Measurements from ENCODE around the gene TLX2. TPM values are rescaled to one million over a fixed set of nuclear protein-coding genes. Genes with fewer than 3 reads are reported as not detected.

The TLX2 gene
- total RNA-seq, 8 experiments from 2014 or later, result 0.05 to 1.5 (median 0.73) TPM; not detected in 1

DNA sequence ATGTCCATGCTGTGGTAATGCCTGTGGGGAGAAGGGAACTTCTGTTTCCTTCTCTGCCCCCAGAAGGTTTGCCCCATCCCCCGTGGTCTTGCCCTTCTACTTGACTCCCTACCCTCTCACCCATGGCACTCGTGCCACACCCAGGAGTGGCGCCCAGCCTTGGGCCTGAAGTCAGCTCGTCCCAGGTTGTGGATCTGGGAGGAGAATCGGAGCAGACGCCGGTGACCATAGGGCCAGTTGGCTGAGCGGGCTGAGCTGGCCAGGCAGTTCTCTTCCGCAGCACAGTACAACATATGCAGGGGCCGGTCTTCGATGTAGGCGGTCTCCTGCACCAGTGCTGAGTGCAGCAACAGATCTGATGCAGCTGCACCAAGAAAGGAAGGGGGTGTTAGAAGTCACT lies 20.2 kb downstream of the TLX2 start:
- no peak overlapping the region for H3K27ac ChIP-seq
- in situ Hi-C loops (cut with MboI; ENCODE audit: low pct_unique_long_range_greater_than_20kb in 2 of 9, low sequenced_read_pairs in 9 of 9, unreplicated experiment in 9 of 9), result no loop called here
- H3K4me3 ChIP-seq, result no peak overlapping the region
- no peak for ATAC-seq (replicated peaks in 6 of 8)
- H3K4me1 ChIP-seq (replicated peaks in 1 of 2), result peaks cover 7 to 11% of the 10 kb centered on the region in 2 donors
- WGBS, 10 experiments, result 96 to 100% (median 100%) methylated on average over 2 to 5 of the region's 12 CpGs; no CpG with 5 or more reads in 6 of the 10 experiments

DNA sequence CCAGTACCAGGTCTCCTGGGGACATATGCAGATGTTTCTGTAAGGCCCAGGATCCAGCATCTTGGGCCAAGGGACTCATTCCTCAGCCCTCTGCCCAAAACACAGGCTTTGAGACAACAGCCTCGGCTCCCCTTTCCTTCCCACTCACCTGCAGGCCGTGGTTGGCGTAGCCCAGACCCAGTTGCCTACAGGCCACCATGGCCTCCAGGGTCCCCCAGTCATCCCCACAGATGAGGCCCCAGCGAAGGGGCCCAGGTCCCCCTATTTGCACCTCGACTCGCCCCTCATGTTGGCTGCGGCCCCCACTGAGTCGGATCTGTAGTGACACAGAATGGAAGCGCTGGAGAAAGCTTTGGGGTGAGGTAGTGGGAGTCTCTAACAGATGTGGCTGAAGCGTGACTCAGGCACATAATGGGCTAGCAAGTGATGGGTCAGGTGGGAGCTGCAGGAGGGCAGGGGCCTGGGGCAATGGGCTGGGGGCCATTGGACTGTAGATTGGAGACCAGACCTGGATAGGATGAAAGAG lies 21.3 kb downstream of the TLX2 start:
- no CpG with 5 or more reads among the region's 10 CpGs for WGBS, 10 experiments
- in situ Hi-C loops (cut with MboI; ENCODE audit: low pct_unique_long_range_greater_than_20kb in 2 of 9, low sequenced_read_pairs in 9 of 9, unreplicated experiment in 9 of 9), result no loop called here
- Histone ChIP-seq H3K4me1 (replicated peaks in 1 of 2) (peaks cover 7 to 11% of the 10 kb centered on the region in 2 donors), H3K27ac (no peak overlapping the region), H3K4me3 (no peak overlapping the region)
- ATAC-seq (replicated peaks in 6 of 8), result no peak

DNA sequence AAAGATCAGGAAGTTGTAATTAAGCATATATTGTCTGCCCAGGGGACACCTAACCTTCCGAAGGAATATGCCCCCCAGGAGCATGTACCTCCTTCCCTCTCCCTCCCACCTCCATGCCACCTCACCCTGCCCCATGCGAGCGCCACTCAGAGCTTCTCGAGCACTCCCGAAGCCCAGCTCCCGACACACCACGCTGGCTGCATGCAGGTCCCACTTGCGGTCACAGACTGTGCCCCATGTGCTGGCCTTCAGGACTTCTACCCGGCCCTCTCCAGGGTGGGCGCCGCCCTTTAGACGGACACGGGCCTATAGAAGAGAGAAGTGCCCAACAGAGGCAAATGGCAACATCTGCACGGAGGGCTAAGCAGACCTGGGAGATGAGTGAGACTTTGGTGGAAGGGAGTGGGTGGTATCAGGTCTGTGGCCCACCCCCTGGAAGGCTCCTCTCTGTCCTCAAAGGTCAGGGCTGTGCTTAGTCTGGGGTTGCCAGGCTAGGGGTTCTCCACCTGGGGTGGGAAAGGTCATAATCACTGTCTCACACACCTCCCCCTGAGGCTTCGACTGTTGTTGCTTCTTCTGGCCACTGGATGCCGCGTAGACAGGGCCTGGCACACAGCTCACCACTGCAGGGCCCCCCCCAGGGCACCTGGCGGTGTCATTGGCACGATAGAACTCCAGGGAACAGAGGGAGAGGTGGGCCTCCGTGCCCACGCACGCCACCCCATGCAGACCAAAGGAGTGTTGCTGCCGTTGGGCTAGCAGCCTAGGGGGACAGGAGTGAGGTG lies 22.1 kb downstream of the TLX2 start:
- in situ Hi-C loops (cut with MboI; ENCODE audit: low pct_unique_long_range_greater_than_20kb in 2 of 9, low sequenced_read_pairs in 9 of 9, unreplicated experiment in 9 of 9), result no loop called here
- Histone ChIP-seq H3K4me3 (no peak overlapping the region), H3K4me1 (replicated peaks in 1 of 2) (peaks cover under 1 to 5% of the 10 kb centered on the region in 2 donors), H3K27ac (no peak overlapping the region)
- no peak for ATAC-seq (replicated peaks in 6 of 8)
- 86 to 100% (median 95%) methylated on average over 2 to 12 of the region's 23 CpGs; no CpG with 5 or more reads in 6 of the 10 experiments for WGBS, 10 experiments

DNA sequence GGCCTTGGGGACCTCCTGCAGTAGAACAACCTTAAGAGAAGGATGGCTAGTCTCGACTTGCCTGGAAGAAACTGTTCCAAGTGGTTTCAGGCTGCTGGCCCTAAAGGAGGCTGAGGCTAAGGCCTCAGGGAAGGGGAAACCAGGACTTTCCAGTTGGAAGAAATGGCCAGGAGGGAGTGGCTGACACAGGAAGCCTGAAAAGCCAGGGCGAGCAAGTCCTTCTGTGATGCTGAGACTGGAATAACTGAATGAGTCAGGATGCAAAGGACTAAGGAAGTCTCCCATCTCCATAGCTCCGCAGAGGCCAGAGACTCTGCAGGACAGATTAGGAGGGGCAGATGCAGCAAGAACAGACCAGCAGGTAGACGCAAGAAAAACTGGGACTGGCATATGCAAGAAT lies 22.9 kb downstream of the TLX2 start:
- WGBS, 10 experiments, result 28 to 83% (median 68%) methylated on average over 1 to 3 of the region's 4 CpGs; no CpG with 5 or more reads in 2 of the 10 experiments
- in situ Hi-C loops (cut with MboI; ENCODE audit: low pct_unique_long_range_greater_than_20kb in 2 of 9, low sequenced_read_pairs in 9 of 9, unreplicated experiment in 9 of 9), result no loop called here
- ATAC-seq (replicated peaks in 6 of 8), result peak in 2 of 8 experiments; percentile 52 to 69

DNA sequence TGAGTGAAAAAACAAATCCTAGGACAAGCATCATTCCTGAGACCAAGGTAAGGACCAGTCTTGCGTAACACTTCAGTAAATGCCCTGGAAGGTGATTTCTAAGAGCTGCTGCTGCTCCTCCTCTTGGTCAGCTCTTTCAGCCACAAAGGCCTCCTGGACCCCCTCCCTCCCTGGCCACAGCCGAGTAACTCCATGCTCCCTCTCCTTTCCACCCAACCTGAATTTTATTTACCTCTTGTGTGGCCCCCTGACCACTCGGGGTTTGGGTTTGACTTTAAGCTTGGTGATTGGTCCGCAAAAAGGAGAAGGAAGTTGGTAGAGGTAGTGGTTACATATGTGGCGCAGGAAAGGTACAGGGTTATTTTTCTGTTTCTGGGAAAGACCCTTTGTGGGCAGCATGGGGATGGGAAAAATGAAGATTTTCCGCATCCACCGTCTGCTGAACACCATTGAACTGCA lies 24.7 kb downstream of the TLX2 start:
- 65 to 100% (median 89%) methylated on average over 1 to 6 of the region's 7 CpGs; no CpG with 5 or more reads in 4 of the 10 experiments for WGBS, 10 experiments
- Histone ChIP-seq H3K4me3 (no peak overlapping the region), H3K27ac (no peak overlapping the region), H3K4me1 (replicated peaks in 1 of 2) (no peaks in the 10 kb centered on the region)
- in situ Hi-C loops (cut with MboI; ENCODE audit: low pct_unique_long_range_greater_than_20kb in 2 of 9, low sequenced_read_pairs in 9 of 9, unreplicated experiment in 9 of 9), result no loop called here
- ATAC-seq (replicated peaks in 6 of 8), result no peak

More for the DNA sequence above, 22.9 kb downstream of the TLX2 start:
- no peak overlapping the region for H3K4me3 ChIP-seq
- H3K27ac ChIP-seq, result no peak overlapping the region
- no peaks in the 10 kb centered on the region for H3K4me1 ChIP-seq (replicated peaks in 1 of 2)

DNA sequence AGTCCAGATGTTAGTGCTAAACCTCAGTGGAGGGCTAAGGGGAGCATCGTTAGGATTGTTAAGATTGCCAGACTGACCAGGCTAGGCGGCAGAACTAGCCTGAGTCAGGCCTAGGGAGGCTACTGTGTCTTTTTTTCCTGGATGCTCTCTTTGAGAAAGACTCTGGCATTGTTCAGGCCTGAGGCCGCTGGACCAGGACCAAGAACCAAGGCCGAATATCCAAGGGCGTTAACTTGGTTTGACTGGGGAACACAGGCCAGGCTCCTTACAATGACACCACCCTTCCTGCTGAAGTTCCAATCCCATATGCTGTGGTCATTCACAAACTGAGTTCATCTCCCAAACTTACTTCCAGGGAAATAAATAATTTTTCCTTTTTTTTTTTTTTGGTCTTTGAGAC lies 26.0 kb downstream of the TLX2 start:
- Histone ChIP-seq H3K4me1 (replicated peaks in 1 of 2) (no peaks in the 10 kb centered on the region), H3K4me3 (no peak overlapping the region), H3K27ac (no peak overlapping the region)
- WGBS, 10 experiments, result 0 to 100% (median 85%) methylated on average over 1 to 4 of the region's 5 CpGs; no CpG with 5 or more reads in 4 of the 10 experiments
- ATAC-seq (replicated peaks in 6 of 8), result peak in 2 of 8 experiments; percentile 87 to 93
- in situ Hi-C loops (cut with MboI; ENCODE audit: low pct_unique_long_range_greater_than_20kb in 2 of 9, low sequenced_read_pairs in 9 of 9, unreplicated experiment in 9 of 9), result no loop called here

DNA sequence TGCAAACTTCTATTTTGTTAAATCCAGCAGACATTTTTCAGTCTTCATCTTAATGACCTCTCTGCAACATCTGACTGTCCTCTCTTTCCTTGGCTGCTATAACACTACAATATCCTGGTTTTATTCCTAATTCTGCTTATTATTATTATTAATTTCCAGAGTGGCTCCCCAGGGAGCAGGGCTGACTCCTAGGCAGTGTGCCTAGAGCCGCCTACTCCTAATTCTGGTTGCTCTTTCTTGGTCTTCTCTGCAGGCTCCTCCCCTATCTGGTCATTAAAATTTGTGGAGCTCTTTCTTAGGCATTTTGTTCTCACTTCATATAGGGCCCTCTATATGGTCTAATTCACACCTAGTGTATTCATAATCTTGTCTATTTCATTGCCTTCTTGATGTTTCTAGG lies 28.7 kb downstream of the TLX2 start:
- no peak for ATAC-seq (replicated peaks in 6 of 8)
- H3K4me3 ChIP-seq, result no peak overlapping the region
- 20 to 100% (median 80%) methylated on average over 1 of the region's 1 CpG; no CpG with 5 or more reads in 4 of the 10 experiments for WGBS, 10 experiments
- in situ Hi-C loops (cut with MboI; ENCODE audit: low pct_unique_long_range_greater_than_20kb in 2 of 9, low sequenced_read_pairs in 9 of 9, unreplicated experiment in 9 of 9), result no loop called here
- H3K4me1 ChIP-seq (replicated peaks in 1 of 2), result peaks cover 0 to 1% of the 10 kb centered on the region in 2 donors
- H3K27ac ChIP-seq, result no peak overlapping the region

DNA sequence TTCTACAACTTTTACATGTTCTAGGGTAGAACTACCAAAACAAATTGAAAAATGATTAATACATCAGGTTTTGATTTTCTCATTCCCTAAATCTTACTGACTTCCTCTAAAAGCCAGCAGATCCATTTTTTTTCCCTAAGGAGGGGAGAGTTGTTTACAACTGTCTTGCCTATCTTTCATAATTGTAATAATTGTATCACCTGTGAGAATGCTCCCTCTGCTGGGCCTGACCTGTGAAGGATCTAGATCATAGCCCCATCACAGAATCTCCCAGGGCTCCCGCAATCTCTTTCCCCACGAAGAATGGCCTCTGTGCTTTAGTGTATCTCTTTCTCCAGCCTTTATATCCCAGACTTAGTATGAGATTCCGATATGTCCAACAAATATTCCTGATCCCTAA lies 30.4 kb downstream of the TLX2 start:
- no peak overlapping the region for H3K4me3 ChIP-seq
- 70 to 90% (median 79%) methylated on average over 2 to 3 of the region's 3 CpGs; no CpG with 5 or more reads in 3 of the 10 experiments for WGBS, 10 experiments
- in situ Hi-C loops (cut with MboI; ENCODE audit: low pct_unique_long_range_greater_than_20kb in 2 of 9, low sequenced_read_pairs in 9 of 9, unreplicated experiment in 9 of 9), result no loop called here
- no peak overlapping the region for H3K27ac ChIP-seq
- peaks cover 3 to 6% of the 10 kb centered on the region in 2 donors for H3K4me1 ChIP-seq (replicated peaks in 1 of 2)
- no peak for ATAC-seq (replicated peaks in 6 of 8)

DNA sequence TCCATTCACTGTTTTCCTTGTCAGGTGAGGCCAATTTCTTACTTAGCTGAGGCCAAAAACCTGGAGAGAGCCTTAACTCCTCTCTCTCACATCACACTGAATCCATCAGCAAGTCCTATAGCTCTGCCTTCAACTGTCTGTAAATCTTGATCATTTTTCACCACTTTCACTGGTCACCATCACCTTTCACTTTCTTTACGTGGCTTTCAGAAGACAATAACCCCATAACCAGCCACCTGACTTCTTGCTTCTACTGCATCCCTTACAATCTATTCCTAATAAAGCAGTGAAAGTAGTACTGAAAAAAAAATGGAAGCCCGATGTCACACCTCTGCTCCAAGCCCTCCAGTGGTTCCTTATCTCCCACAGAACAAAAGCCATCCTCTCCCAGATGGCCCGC lies 31.8 kb downstream of the TLX2 start:
- 53 to 100% (median 80%) methylated on average over 1 to 3 of the region's 3 CpGs; no CpG with 5 or more reads in 1 of the 10 experiments for WGBS, 10 experiments
- in situ Hi-C loops (cut with MboI; ENCODE audit: low pct_unique_long_range_greater_than_20kb in 2 of 9, low sequenced_read_pairs in 9 of 9, unreplicated experiment in 9 of 9), result no loop called here

DNA sequence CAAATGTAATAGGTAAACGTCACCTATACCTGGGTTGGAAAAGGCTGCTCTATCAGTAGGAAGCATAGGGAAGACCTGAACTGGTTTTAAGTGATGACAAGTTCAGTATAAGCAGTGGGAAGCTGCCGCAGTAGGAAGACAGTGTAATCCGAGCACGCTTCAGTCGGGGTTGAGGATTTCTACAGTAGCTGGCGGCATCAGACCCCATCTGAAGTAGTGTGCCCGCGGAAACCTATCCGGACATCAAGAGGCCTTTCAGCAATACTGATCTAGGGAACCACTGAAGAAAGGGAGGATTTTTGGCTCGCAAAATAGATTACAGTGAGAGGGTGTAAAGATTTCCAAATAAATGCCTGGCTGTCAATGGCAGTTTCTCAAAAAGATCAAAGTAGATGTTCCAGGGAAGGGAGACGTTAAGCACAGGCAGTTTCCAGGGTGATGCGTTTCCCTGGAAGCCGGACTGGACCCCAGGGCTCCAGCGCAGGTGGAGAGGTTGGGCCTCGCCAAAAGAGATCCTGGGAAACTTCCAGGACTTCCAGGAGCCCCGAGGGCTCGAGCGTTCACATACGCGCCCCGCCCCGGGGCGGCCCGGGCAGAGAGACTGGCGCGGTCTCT lies 34.1 kb downstream of the TLX2 start:
- Histone ChIP-seq H3K4me1 (replicated peaks in 1 of 2) (peaks cover 12 to 17% of the 10 kb centered on the region in 2 donors), H3K4me3 (peak overlapping the region; percentile 22 to 34 (median 30)), H3K27ac (no peak overlapping the region)
- in situ Hi-C loops (cut with MboI; ENCODE audit: low pct_unique_long_range_greater_than_20kb in 2 of 9, low sequenced_read_pairs in 9 of 9, unreplicated experiment in 9 of 9), result no loop called here
- 3 to 100% (median 40%) methylated on average over 1 to 14 of the region's 26 CpGs for WGBS, 10 experiments
- ATAC-seq (replicated peaks in 6 of 8), result peak in 1 of 8 experiments; percentile 7

More for the DNA sequence above, 31.8 kb downstream of the TLX2 start:
- no peak overlapping the region for H3K4me3 ChIP-seq
- peaks cover 3 to 6% of the 10 kb centered on the region in 2 donors for H3K4me1 ChIP-seq (replicated peaks in 1 of 2)
- ATAC-seq (replicated peaks in 6 of 8), result no peak
- H3K27ac ChIP-seq, result no peak overlapping the region

DNA sequence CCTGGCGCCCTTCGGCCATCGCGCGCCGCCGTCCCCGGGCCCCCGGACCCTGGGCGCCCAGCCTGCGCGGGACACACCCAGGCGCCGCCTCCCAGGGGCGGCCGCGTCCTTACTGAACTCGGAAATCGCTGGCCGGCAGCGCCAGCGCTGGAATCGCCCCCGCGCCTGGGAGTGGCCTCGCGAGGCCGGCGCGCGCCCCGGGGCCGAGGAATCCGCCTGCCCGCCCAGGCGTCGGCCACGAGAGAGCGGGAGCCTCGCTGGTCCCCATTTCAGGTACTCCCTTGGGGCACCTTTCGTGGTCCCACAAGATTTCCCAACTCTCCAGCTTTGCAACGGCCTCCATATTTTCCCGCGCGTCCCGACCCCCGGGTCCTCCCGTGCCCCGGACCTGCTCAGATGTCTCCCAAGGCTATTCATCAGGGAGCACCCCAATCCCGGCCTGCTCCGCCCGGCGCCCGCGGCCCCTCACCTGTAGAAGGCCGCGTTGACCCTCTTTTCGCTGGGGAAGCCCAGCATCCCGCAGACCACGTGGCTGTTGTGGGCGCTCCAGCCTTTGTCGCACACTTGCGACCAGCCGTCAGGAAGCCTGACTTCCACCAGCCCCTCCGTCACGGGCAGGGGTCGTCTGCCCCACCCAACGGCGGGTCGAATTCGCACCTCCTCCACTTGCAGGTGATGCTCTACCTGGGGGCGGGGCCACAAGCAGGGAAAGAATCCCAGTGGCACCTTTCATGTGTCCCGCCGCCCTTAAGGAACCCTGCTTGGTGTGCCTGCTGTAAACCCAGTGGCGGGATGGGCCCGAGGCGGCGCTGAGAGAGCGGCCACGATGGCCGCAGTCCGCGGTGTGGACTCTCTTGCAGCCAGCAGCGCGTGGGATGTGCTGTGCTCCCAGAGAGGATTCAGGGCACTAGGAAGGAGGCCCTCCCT lies 34.9 kb downstream of the TLX2 start:
- peak; percentile 4 to 93 (median 42) for ATAC-seq (replicated peaks in 6 of 8)
- Histone ChIP-seq H3K27ac (no peak overlapping the region), H3K4me1 (replicated peaks in 1 of 2) (peaks cover 12 to 17% of the 10 kb centered on the region in 2 donors), H3K4me3 (peak overlapping the region; percentile 22 to 34 (median 30))
- WGBS, 10 experiments, result 0 to 65% (median 12%) methylated on average over 1 to 15 of the region's 85 CpGs; no CpG with 5 or more reads in 4 of the 10 experiments
- in situ Hi-C loops (cut with MboI; ENCODE audit: low pct_unique_long_range_greater_than_20kb in 2 of 9, low sequenced_read_pairs in 9 of 9, unreplicated experiment in 9 of 9), result no loop called here

DNA sequence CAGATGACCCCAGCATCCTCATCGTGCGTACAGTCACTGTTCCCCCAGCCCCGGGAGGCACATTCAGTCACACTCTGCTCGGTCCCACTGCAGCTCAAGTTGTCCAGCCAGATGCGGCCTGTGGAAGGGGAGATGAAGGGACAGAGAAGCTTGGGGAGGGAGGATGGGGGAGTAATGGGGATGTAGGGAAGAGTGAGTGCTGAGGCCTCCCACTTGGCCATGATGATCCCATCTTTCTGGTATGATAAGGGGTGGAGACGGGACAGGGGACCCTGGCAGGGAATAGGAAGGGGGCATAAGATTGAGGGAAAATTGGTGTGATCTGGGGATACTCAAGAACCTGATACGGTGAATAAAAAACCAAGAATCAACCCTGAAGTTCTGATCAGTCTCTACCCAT lies 36.0 kb downstream of the TLX2 start:
- in situ Hi-C loops (cut with MboI; ENCODE audit: low pct_unique_long_range_greater_than_20kb in 2 of 9, low sequenced_read_pairs in 9 of 9, unreplicated experiment in 9 of 9), result no loop called here
- no peak overlapping the region for H3K4me3 ChIP-seq
- no peak for ATAC-seq (replicated peaks in 6 of 8)
- H3K27ac ChIP-seq, result no peak overlapping the region
- peaks cover 12 to 17% of the 10 kb centered on the region in 2 donors for H3K4me1 ChIP-seq (replicated peaks in 1 of 2)
- whole genome bisulfite sequencing, 10 experiments, result 100% methylated on average over 1 of the region's 7 CpGs; no CpG with 5 or more reads in 8 of the 10 experiments
